Stimulated activated CD4-positive, alpha-beta T cell treated with anti-CD3 and anti-CD28 coated beads, Interleukin-4, amount 100 ng/mL, for 24 hours (primary cell): ENCODE results near the gene HSD17B10.
"Not testable (repeated sequence)": the region's sequence is repeated elsewhere in the genome, so short reads cannot be mapped to it uniquely, and the experiment has no call there.

ENCODE experiments used
- DNase-seq: peaks from one replicate; pipeline ENCODE4 v3.0.0-alpha.2; 2020

The HSD17B10 gene

DNA sequence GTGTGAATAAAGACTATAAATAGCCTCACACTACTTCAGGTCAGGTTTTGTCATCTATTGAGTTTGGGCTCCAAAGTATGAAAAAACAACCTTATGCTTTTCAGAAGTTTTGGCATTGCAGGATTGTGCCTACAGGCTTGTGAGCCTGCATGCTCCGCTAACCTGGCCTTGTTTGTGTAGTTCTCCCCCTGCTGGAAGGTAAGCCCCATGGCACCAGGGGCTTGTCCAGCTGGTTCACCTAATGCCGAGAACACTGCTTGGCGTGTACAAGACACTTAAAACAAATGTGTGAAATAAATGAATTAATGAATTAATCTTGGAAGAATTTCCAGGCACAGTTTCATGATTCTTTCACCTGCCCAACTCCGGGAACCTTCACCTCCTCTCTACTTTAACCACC is 1.8 kb upstream of the HSD17B10 start:
- peak; percentile 62 for DNase-seq

DNA sequence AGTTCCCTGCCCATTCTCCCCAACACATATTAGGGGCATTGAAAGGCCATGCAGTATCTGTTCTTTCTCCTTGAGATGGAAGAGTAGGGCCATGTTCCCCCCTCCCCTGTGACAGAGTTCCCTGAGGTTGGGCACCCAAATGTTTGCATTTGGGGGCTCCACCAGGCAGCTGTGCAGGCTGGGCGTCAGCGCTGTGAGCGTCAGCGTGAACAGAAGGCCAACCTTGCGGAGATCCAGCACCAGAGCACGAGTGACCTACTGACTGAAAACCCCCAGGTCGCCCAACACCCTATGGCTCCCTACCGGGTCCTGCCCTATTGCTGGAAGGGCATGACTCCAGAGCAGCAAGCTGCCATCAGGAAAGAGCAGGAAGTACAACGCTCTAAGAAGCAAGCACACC is 3.9 kb downstream of the HSD17B10 start:
- no peak for DNase-seq

DNA sequence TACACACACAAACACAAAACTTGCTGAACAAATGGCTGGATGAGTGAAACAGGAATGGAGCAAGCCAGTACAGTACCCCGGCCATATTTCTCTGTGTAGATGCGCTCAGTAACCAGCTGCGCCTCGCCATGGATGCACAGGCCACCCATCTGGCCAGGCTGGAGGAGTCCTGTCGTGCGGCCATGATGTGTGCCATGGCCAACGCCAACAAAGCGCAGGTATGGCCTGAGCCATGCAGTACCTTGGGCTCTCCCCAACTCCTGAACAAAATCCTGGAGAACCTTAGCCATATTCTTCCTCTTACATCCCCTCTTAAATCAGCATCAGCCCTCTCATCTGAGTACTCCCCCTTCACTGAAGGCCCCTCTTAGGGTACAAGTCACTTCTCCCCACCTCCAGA is 4.4 kb downstream of the HSD17B10 start:
- DNase-seq = no peak

DNA sequence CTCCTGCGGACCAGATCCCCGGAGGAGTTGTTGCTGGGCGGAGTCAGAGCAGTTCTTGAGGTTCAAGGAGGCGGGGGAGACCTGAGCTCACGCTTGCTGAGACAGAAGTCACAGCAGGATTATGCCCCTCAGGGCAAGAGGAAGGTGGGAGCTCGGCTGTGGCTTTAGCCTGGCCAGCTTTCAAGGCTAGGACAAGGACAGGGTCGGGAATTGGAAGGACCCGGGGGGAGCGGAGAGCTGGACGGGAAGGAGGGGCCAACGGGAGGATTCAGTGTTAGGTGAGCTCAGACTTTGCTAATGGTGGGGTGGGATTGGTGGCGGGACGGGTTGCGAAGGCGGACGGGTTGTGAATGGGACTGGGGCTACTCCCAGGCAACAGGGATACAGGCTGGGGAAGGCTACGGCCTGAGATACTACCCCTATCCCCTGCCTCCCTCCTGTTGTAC is 11.3 kb downstream of the HSD17B10 start, which contains the start of gene RIBC1:
Gene RIBC1 (plus strand): TSS at position 13 of the 446 bp plus-strand sequence. CDS start 3,404 bp downstream, outside the sequence.
- no peak for DNase-seq

DNA sequence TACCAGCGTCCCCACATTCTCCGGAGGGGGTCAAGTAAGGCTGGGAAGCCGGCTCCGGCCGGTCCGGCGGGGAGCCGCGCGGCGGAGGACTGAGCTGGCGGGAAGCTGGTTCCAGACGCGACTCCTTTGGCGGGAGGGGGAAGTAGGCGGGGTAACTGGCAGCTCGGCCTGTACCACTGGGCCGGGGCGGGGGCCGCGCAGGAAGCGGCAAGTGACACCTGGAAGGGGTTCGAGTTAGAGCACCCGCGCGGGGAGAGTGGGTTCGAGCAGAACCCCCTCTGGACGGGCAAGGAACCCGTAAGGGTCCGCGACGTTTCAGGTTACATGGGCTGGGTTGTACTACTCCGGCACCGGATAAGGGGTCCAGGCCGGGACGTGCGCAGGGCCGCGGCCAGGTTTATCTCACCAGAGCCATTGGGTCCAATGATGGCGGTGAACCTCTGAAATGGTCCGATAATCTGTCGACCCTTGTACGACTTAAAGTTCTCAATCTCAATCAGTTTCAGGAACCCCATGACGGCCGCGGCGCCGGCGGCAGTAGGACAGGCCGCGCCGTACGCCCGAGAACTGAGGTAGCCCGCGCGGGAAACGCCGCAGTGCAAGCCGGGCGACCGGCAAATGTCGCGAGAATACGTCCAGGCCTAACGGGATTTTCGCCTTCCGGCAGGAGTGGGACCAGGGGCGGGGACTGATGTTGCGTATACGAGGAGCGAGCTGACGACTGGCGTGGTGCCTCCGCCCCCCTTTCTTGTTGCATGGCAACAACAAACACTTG is 11.9 kb downstream of the HSD17B10 start, which contains the start of gene SMC1A:
Gene SMC1A (minus strand): TSS at position 569 of the 775 bp plus-strand sequence. CDS start 54 bp downstream, at position 515.
- DNase-seq = peak; percentile 95

DNA sequence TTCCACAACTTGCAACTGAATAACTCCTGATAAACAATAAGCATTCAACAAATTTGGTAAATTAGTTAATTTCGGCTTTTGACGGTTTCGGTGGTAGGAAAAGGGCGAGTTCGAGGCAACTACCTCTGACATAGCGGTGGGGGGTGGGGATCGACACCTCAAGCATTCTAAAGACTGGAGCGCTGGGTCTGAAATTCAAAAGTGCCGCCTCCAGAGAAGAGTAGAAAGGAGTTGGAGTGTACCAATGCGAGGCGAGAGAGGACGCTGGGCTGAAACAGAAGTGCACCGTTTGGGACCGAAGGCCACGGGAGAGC is 12.4 kb downstream of the HSD17B10 start:
- no peak for DNase-seq

DNA sequence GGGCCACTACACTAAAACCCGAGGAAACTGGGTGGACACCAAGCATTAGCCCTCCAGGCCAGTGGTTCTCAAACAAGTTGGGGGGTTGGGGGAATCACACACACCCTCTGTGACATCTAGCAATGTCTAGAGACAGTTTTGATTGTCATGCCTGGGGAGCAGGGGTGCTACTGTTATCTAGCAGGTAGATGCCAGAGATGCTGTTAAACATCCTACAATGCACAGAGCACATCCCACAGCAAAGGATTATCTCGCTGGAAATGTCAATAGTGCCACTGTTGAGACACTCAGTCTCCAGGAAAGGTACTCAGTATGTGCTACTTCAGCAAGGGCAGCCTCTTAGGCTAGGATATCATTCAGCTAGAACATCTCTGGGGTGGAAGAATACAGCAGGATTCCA is 13.0 kb downstream of the HSD17B10 start:
- DNase-seq = no peak

DNA sequence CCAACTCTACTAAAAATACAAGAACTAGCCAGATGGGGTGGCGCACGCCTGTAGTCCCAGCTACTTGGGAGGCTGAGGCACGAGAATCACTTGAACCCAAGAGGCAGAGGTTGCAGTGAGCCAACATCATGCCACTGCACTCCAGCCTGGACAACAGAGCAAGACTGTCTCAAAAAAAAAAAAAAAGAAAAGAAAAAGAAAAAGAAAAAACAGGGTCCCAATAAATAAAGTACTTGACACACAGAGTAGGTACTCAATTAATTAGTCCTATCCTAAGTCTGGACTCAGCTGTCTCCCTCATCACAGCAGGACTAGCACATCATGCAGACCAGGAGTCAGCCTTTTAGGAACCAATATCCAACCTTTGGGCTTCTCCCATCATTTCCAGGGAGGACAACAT is 13.8 kb downstream of the HSD17B10 start:
- not testable (repeated sequence) for DNase-seq

DNA sequence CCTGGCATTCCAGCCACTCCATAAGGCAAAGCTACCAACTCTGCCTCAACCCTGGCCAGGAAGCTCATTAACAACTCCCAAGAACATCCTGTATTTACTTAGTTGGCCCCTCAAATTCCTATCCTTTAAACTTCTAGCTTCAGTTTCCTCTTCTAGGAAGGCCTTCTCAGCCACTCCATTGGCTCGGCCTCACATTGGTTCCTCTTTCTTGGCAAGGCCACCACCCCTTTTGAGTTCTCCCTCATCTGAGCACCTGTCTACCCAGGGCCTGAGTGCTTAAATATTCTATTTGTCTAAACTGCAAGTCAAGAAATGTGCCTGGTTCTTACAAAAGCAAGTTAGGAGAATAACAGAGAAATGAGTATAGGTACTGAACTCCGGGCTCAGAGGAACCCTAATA is 21.7 kb downstream of the HSD17B10 start:
- DNase-seq = no peak

DNA sequence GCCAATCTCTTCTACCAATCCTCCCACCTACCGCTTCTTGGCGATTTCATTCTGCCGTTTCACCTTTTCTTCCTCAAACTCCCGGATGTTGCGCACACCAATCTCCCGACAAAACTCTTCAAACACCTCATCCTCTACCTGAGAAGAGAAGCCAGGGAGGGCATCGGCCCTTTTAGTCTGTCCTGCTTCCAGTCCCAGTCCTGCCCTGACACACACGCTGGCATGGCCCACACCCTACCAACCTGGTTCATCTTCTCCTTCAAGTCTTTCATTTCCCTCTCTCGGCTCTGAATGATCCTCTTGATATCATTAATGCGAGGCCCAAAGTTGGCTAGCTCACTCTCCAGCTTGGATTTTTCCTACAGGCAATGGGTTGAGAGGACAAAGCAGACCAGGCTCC is 30.6 kb downstream of the HSD17B10 start:
- DNase-seq = no peak

DNA sequence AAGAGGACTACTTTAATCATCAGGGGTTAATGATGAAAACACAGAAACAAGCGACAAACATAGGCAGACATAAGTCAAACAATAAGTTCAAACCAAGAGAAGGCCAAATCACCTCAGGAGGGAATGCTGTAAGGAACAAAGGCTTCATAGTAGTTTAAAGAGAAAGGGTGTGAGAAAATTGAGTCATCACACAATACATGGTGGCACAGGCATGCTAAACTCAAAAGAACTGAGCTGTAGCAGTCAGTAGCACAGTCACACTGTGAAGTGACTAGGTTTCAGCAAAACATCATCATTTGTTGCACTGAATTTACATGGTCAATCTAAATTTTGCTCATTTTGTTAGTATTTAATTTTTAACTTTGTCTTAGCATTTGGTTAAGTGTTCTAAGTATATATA is 36.0 kb downstream of the HSD17B10 start:
- no peak for DNase-seq

DNA sequence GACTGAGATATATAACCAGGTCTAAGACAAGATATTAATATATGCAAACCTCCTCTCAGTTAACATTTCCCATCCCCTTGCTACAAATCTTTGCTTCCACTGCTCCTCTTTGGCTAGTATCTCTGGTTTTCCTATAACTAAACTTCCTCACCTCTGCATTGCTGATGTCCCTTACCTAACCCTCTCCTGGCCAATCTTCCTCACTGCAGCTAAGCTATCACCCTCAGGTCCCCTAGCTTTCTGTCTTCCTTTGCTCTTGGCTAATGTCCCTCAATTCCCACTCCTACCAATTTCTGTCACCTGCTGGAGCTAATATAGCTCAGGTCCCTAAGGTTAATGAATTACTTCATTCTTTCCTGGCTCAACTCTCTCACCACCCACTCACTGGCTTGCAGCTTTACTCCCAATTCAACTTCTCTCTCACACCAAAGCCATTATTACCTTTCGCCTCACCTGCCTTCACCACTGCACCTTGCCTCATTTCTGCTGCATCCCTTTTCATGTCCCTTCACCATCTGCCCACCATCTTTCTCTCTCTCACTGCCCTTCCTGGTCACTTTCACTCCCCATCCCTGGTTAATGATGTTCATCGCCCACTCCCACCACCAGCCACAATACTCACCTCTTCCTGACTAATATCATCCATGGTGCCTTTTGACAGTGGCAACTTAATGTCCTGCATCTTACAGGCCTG is 38.4 kb downstream of the HSD17B10 start:
- no peak for DNase-seq

DNA sequence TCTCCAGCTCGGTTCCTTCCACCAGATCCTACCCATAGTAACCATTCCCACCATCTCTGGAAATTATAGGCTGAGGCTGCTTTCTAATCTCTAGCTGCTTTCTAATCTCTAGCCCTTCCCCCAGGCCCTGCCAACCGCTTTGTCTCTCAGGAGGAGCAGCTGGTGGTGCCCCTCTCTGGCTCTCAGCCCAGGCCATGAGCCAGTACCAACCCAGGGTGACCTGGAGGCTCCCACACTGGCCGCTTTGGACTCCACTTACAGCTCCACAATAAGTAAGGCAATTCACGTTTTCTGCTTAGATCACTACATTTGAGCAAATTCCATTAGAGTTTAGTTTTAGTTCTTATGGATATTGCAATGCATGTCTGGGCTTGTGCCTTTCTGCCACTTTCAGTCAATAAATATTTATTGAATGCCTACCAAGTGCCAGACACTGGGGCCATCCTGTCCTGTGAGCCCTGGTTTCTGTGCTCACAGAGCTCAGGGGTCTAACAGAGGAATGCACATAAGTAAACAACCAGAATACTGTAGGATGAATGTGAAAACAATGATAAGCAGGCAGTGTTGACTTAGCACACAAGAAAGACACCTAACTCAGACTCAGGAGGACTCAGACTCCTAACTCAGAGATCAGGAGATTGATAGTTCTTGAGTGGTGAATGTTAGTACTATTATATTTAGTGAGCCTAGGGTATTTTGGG is 50.6 kb downstream of the HSD17B10 start:
- DNase-seq = no peak
